NCI-H460 (cell line): Measurements from ENCODE around the gene ELP1. TPM values are rescaled to one million over a fixed set of nuclear protein-coding genes. Genes with fewer than 3 reads are reported as not detected.

ENCODE experiments used
- DNase-seq: peaks from one replicate; pipeline ENCODE4 v3.0.0-alpha.2; 2016; ENCODE audit warnings: low read depth; ENCODE audit errors: extremely low read depth
- total RNA-seq: library from RNA; depleted of rRNA; stranded (reverse); fragments of >200 nt; shearing (Covaris generic); gene quantifications from 2 replicates; pipeline ENCODE4 v1.2.3, GENCODE V29; 2014

The ELP1 gene
- total RNA-seq, 1 experiment from 2014 or later, result 47.3 TPM

GRCh38 chr9:108885643-108886348 lies 48.1 kb downstream of the ELP1 start:
- no peak for DNase-seq

DNA sequence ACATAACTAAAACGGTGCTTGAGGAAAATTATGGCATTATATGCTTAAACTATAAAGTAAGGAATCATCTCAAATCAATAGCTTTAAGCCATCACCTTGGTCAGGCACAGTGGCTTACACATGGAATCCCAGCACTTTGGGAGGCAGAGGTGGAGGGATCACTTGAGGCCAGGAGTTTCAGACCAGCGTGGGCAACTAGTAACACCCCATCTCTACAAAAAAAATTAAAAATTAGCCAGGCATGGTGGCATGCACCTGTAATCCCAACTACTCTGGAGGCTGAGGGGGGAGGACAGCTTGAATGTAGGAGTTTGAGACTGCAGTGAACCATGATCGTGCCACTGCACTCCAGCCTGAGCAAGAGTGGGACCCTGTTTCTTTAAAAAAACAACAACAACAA lies 49.2 kb downstream of the ELP1 start:
- no peak for DNase-seq

GRCh38 chr9:108883085-108883484 lies 50.8 kb downstream of the ELP1 start:
- DNase-seq, result no peak

DNA sequence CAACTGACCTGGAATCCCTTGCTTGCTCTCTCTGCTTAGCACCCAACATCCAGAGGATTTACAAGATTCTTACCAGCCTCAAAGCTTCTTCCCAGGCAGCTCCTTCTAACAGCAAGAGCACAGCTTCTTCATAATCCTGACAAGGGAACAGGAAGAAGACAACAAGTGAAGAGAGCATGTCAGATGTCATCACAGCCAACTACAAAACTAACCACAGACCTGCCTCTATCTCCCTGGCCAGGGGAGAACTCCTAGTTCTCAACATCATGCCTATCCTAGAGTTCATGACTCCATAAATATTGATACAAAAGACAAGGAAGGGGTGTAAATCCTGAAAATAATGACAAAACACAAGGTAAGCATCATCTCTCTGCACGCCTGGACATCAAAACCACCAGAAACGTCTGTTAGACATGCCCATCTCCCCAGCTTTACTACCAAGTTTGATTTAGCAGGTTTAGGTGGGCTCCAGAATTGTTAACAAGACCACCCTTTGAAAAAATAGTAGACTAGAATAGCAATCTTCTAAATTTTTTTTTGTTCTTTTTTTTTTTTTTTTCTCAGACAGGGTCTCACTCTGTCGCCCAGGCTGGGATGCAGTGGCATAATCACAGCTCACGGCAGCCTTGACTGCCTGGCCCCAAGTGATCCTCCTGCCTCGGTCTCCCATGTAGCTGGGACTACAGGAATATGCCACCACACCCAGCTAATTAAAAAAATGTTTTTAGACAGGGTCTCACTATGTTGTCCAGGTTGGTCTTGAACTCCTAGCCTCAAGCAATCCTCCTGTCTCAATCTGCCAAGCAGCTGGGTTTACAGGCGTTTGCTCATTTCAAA lies 51.7 kb downstream of the ELP1 start:
- DNase-seq, result no peak

DNA sequence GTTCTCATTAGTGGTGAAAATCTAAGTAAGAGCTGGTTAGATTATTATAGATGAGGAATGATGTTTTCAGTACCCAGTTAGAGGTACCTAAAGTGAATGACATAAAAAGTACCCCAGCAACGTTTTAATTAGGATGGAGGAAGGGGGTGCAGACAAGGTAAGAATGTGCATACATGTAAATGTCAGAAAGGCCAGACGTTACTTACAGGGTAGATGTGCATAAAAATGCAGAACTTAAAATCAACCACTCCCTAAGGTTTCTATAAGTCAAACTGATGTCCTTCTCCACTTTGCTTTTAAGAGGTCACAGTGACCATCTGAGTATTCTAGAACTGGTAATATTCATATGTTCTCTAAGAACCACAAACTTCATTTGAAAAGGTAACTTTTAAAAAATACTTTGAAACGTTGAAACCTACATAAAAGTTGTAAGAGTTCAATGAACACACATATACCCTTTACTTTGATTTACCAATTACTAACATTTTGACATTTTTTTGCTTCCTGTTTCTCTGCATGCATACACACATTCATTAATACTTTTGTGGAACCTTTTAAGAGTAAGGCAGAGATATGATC lies 53.1 kb downstream of the ELP1 start:
- no peak for DNase-seq

GRCh38 chr9:108877524-108877923 lies 56.4 kb downstream of the ELP1 start:
- DNase-seq, result no peak

- no peak for DNase-seq
Measured at GRCh38 chr9:108876425-108876824, 57.5 kb downstream of the ELP1 start.

- DNase-seq, result no peak
Measured at GRCh38 chr9:108874058-108874788, 59.7 kb downstream of the ELP1 start.

GRCh38 chr9:108869092-108869725 lies 64.7 kb downstream of the ELP1 start:
- DNase-seq, result no peak

- no peak for DNase-seq
Measured at GRCh38 chr9:108867829-108868228, 66.1 kb downstream of the ELP1 start.

- DNase-seq, result no peak
Measured at GRCh38 chr9:108867116-108867515, 66.8 kb downstream of the ELP1 start.

- DNase-seq, result no peak
Measured at GRCh38 chr9:108866001-108866420, 67.9 kb downstream of the ELP1 start.

DNA sequence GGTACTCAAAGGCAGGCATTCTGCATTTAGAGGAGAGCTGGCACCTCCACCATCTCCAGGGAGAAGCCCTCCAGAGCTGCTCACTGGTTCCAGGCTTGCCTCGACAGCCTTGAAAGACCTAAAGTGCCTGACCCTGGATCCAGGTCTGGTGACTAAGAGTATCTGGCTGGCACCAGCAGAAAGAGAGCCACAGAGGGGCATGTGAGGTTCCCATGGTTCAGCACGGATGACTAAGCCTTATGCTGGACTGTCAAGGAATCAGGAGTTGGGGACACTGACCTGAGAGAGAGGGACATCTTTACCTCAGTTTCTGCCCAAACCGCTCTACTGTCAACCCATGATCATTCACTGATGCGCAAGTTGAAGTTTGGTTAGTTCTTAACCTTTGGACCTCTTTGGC lies 68.9 kb downstream of the ELP1 start:
- no peak for DNase-seq

DNA sequence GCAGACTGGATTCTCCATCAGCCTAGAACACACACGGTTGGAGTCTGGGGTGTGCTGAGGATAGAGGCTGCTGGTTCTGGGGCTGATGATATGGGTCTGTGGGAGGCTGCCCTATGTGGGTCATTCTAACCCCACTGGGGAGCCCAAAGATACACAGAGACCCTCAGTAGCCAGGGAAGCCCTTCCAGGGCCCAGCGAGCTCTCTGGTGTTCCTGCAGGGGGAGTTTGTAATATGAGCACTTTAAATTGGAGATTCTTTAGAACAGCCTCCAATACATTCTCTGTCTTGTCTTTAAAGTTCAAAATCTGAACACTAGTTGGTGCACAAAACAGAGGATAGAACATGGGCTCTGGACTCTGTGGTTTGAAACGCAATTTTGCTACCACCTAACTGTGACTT lies 69.5 kb downstream of the ELP1 start:
- no peak for DNase-seq

GRCh38 chr9:108863891-108864290 lies 70.0 kb downstream of the ELP1 start:
- DNase-seq, result no peak

- no peak for DNase-seq
Measured at GRCh38 chr9:108861997-108862396, 71.9 kb downstream of the ELP1 start, which contains the start of gene ACTL7A. TSS of gene ACTL7A (plus strand) at chr9:108862266. CDS start at chr9:108862323, 57 bp downstream.

- no peak for DNase-seq
Measured at GRCh38 chr9:108861464-108861863, 72.5 kb downstream of the ELP1 start.

DNA sequence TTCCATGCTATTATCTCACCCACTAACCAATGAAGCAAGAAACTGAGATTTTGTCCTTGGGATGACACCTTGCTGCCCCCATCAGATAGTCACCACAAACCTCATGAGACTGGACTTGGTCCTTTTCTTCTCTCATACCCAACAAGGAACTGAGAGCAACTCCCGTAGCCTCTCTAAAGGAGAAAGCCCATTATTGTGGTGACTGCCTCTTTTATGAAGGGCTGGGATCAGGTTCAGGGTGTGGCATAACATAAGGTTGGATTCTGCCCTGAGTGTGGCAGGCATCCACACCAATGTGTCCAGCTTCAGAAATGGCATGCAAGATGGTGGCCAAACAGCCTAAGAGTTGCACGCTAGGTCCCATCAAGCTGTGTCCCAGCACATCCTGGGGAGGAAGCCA lies 73.2 kb downstream of the ELP1 start:
- DNase-seq, result no peak

GRCh38 chr9:108860354-108860753 lies 73.6 kb downstream of the ELP1 start:
- no peak for DNase-seq

DNA sequence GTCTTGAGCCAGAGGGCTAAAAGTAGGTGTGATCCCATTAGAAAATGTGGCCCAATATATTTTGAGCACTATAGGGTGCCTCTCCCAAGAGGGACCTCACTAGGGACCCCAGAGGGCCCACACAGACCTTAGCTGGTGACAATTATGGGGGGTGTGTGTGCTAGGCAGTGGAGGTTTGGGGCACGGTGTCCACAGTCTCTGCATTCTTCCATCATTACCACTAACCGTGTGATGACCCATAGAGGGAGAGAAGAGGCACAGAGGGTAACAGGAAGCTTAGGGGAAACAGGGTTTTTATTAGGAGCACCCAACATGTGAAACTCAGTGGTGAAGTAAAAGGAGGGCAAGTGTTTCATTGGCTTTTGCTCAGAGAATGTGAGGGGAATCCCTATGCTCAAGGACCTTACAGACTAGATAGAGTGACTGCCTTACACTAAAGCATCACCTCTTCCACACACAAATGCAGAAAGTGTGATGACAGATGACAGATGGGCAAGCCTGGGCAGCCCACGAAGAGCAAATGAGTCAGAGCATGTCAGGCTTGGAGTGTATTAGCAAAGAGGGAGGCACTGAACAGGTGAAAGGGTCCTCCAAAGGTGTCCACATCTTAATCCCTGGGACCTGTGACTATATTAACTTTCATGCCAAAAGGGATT lies 74.3 kb downstream of the ELP1 start:
- DNase-seq, result no peak
